SK-N-SH (cell line): ENCODE results near the gene MSMP. TPM values are rescaled to one million over a fixed set of nuclear protein-coding genes. Genes with fewer than 3 reads are reported as not detected.

ENCODE experiments used
- CTCF ChIA-PET: fragments of 300-600, 350-600 bp; formaldehyde crosslinking; extraction: SDS; loops from one replicate; lab custom pipeline; 2021; lab: Yijun Ruan, JAX
- POLR2A ChIA-PET: fragments of 350-600 bp; sonication (Branson Sonifier 250); formaldehyde crosslinking; extraction: SDS; loops from one replicate; lab custom pipeline; 2020; ENCODE audit warnings: antibody characterized with exemption, inconsistent platforms; lab: Yijun Ruan, JAX
- DNase-seq: peaks from one replicate; pipeline ENCODE4 v3.0.0; 2012
- H2AFZ ChIP-seq: fragments of 200-600 bp; sonication (generic); 2 replicates; pipeline ENCODE4 v1.8.1; 2016; ENCODE audit warnings: antibody characterized with exemption, mild to moderate bottlenecking, low read depth
- H3F3A ChIP-seq: fragments of 200-600 bp; sonication (generic); replicated peaks from 2 replicates; pipeline ENCODE3; 2016; ENCODE audit warnings: antibody characterized with exemption, mild to moderate bottlenecking; ENCODE audit not compliant: insufficient read depth
- H3K27ac ChIP-seq, 2 experiments: fragments of 200-500 bp in 1 of 2; fragments of 200-600 bp in 1 of 2; sonication (Bioruptor generic) in 1 of 2; sonication (generic), shearing (Covaris generic) in 1 of 2; 2 replicates each; pipeline versions ENCODE4 v1.5.1 to v1.6.1; 2014 to 2016; ENCODE audit warnings: low read depth in 2 of 2, inconsistent platforms in 1 of 2, low read length in 1 of 2, mild to moderate bottlenecking in 1 of 2, mixed read lengths in 1 of 2
- H3K27me3 ChIP-seq: fragments of 200-600 bp; sonication (generic), shearing (Covaris generic); 2 replicates; pipeline ENCODE4 v1.6.1; 2016; ENCODE audit warnings: mixed run types; ENCODE audit not compliant: insufficient read depth
- H3K36me3 ChIP-seq, 2 experiments: fragments of 200-500 bp in 1 of 2; fragments of 200-600 bp in 1 of 2; sonication (Bioruptor generic) in 1 of 2; sonication (generic) in 1 of 2; replicated peaks in 1 of 2; 2 replicates each; pipeline versions ENCODE3 to v1.5.1; 2014 to 2016; ENCODE audit warnings: low read length in 1 of 2, mild to moderate bottlenecking in 1 of 2; ENCODE audit not compliant: insufficient read depth in 2 of 2, control insufficient read depth in 1 of 2
- H3K4me1 ChIP-seq, 2 experiments: fragments of 200-500 bp in 1 of 2; fragments of 200-600 bp in 1 of 2; sonication (Bioruptor generic) in 1 of 2; sonication (generic), shearing (Covaris generic) in 1 of 2; 2 replicates each; pipeline versions ENCODE4 v1.5.1 to v1.6.1; 2014 to 2016; ENCODE audit warnings: low read depth in 1 of 2, low read length in 1 of 2, mixed run types in 1 of 2; ENCODE audit not compliant: insufficient read depth in 2 of 2, control insufficient read depth in 1 of 2
- H3K4me2 ChIP-seq: fragments of 200-600 bp; sonication (generic), shearing (Covaris generic); 2 replicates; pipeline ENCODE4 v1.6.1; 2017; ENCODE audit warnings: mixed run types
- H3K4me3 ChIP-seq, 2 experiments: fragments of 200-500 bp in 1 of 2; fragments of 200-600 bp in 1 of 2; sonication (Bioruptor generic) in 1 of 2; sonication (generic), shearing (Covaris generic) in 1 of 2; 2 replicates each; pipeline versions ENCODE4 v1.5.1 to v1.8.1; 2014 to 2016; ENCODE audit warnings: low read depth in 2 of 2, inconsistent platforms in 1 of 2, low read length in 1 of 2, mild to moderate bottlenecking in 1 of 2, mixed read lengths in 1 of 2, moderate library complexity in 1 of 2
- H3K79me2 ChIP-seq: fragments of 200-600 bp; sonication (generic); 2 replicates; pipeline ENCODE4 v1.8.1; 2017; ENCODE audit warnings: mild to moderate bottlenecking; ENCODE audit not compliant: insufficient read depth
- H3K9ac ChIP-seq: fragments of 200-600 bp; sonication (generic); 2 replicates; pipeline ENCODE4 v1.6.1; 2017; ENCODE audit warnings: mixed run types
- H3K9me2 ChIP-seq: fragments of 200-600 bp; sonication (generic); 2 replicates; pipeline ENCODE4 v1.6.1; 2017; ENCODE audit warnings: mixed run types
- H3K9me3 ChIP-seq: fragments of 200-600 bp; sonication (generic); 2 replicates; pipeline ENCODE4 v1.6.1; 2017; ENCODE audit warnings: mixed run types, mild to moderate bottlenecking, moderate library complexity
- H4K20me1 ChIP-seq: fragments of 200-600 bp; sonication (generic); 2 replicates; pipeline ENCODE4 v1.6.1; 2017; ENCODE audit warnings: mild to moderate bottlenecking, mixed run types; ENCODE audit not compliant: insufficient read depth
- CHD2 ChIP-seq: fragments of 150-350 bp; IDR thresholded peaks from 2 replicates; pipeline ENCODE4 v1.6.1; 2018; ENCODE audit warnings: low read length; ENCODE audit not compliant: partially characterized antibody
- CTCF ChIP-seq: fragments of 200-600 bp; sonication (generic); IDR thresholded peaks from 2 replicates; pipeline ENCODE4 v1.6.1; 2017; ENCODE audit warnings: antibody characterized with exemption, mild to moderate bottlenecking, moderate library complexity
- GABPA ChIP-seq: IDR thresholded peaks from 2 replicates; pipeline ENCODE4 v1.4.0; 2012; ENCODE audit warnings: low read depth, mild to moderate bottlenecking
- NRF1 ChIP-seq: IDR thresholded peaks from 2 replicates; pipeline ENCODE4 v1.6.1; 2012; ENCODE audit warnings: low read depth, mild to moderate bottlenecking, low read length
- RAD21 ChIP-seq: IDR thresholded peaks from 2 replicates; pipeline ENCODE4 v1.6.1; 2012; ENCODE audit warnings: mild to moderate bottlenecking, low read length
- SIN3A ChIP-seq: IDR thresholded peaks from 2 replicates; pipeline ENCODE4 v1.6.1; 2012; ENCODE audit warnings: low read depth, mild to moderate bottlenecking, low read length, moderate library complexity, borderline replicate concordance
- TAF1 ChIP-seq: IDR thresholded peaks from 2 replicates; pipeline ENCODE4 v1.6.1; 2012; ENCODE audit warnings: low read depth, mild to moderate bottlenecking, low read length, moderate library complexity, borderline replicate concordance
- WGBS: methylation state at CpG from one replicate; pipeline ENCODE4 v1.1.6; 2017; ENCODE audit warnings: low lambda C conversion rate; 5-methylcytosine and 5-hydroxymethylcytosine counted together
- polyA plus RNA-seq, 3 experiments: library from polyadenylated mRNA; depleted of rRNA; stranded (reverse); fragments of >200 nt; gene quantifications; 2 replicates each; pipeline ENCODE4 v1.2.3, GENCODE V29; 2012
- TF ChIP-seq, protein P1 (sequence below): IDR thresholded peaks from 2 replicates; pipeline ENCODE4 v1.4.0; 2012; ENCODE audit warnings: low read depth, borderline replicate concordance
- TF ChIP-seq, protein P2 (sequence below): fragments of 150-350 bp; IDR thresholded peaks from 2 replicates; pipeline ENCODE4 v1.6.1; 2016; ENCODE audit warnings: mild to moderate bottlenecking, low read depth, low read length

MSMP gene
- polyA plus RNA-seq, 1 of the 3 experiments (the other 2 are of a cell fraction), result 1.2 TPM

- TF ChIP-seq, protein P1, sequence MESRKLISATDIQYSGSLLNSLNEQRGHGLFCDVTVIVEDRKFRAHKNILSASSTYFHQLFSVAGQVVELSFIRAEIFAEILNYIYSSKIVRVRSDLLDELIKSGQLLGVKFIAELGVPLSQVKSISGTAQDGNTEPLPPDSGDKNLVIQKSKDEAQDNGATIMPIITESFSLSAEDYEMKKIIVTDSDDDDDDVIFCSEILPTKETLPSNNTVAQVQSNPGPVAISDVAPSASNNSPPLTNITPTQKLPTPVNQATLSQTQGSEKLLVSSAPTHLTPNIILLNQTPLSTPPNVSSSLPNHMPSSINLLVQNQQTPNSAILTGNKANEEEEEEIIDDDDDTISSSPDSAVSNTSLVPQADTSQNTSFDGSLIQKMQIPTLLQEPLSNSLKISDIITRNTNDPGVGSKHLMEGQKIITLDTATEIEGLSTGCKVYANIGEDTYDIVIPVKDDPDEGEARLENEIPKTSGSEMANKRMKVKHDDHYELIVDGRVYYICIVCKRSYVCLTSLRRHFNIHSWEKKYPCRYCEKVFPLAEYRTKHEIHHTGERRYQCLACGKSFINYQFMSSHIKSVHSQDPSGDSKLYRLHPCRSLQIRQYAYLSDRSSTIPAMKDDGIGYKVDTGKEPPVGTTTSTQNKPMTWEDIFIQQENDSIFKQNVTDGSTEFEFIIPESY, result no peak
- no peak for TF ChIP-seq RAD21
- TF ChIP-seq, all 33 proteins: peak for 0
Measured at GRCh38 chr9:35734096-35734495, 20.0 kb downstream of the MSMP start (continued).

GRCh38 chr9:35732800-35733541 lies 21.1 kb downstream of the MSMP start:
- Histone ChIP-seq H4K20me1 (peaks cover 14% of the 10 kb centered on the region), H3K4me1 (peaks cover 27 to 42% of the 10 kb centered on the region in 2 experiments), H3F3A (peaks cover 66% of the 10 kb centered on the region), H3K9me2 (no peaks in the 10 kb centered on the region), H3K27ac (peak overlapping the region; percentile 88 to 94), H2AFZ (0 out of 2 replicates have a peak overlapping the region, but pooled peaks have one; percentile 27), H3K4me3 (peak overlapping the region; percentile 89 to 96), H3K4me2 (peak overlapping the region; percentile 84), H3K27me3 (no peaks in the 10 kb centered on the region), H3K79me2 (peaks cover 67% of the 10 kb centered on the region), H3K9me3 (no peaks in the 10 kb centered on the region), H3K36me3 (peaks cover 33 to 42% of the 10 kb centered on the region in 2 experiments), H3K9ac (peak overlapping the region; percentile 94)
- WGBS, result 0% methylated on average over 14 of the region's 14 CpGs
- CTCF ChIA-PET, result interaction anchor here (0.7 to 9.7 kb wide), 19 partner anchors 9 to 149 kb away, joined by 3 to 103 read pairs (median 7); partner anchors contain the start of genes ARHGEF39, CCDC107, GBA2 and RGP1
- no peak for TF ChIP-seq TAF1
- TF ChIP-seq CHD2, result peak; percentile 6
- TF ChIP-seq, protein P1, result no peak
- TF ChIP-seq NRF1, result no peak
- no peak for TF ChIP-seq GABPA
- TF ChIP-seq, protein P2, sequence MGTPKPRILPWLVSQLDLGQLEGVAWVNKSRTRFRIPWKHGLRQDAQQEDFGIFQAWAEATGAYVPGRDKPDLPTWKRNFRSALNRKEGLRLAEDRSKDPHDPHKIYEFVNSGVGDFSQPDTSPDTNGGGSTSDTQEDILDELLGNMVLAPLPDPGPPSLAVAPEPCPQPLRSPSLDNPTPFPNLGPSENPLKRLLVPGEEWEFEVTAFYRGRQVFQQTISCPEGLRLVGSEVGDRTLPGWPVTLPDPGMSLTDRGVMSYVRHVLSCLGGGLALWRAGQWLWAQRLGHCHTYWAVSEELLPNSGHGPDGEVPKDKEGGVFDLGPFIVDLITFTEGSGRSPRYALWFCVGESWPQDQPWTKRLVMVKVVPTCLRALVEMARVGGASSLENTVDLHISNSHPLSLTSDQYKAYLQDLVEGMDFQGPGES, result no peak
- TF ChIP-seq SIN3A, result peak; percentile 57; the same call in 1 of the 2 replicates
- peak; percentile 33 for TF ChIP-seq CTCF
- peak; percentile 43 for DNase-seq
- POLR2A ChIA-PET, result interaction anchor here (1.2 to 3.1 kb wide), 10 partner anchors 11 to 75 kb away, joined by 3 to 28 read pairs (median 8); partner anchors contain the start of genes ARHGEF39, CCDC107, GBA2 and RGP1
